Hepatocyte (in vitro differentiated cells): ENCODE measurements around the gene ACAP3. TPM values are rescaled to one million over a fixed set of nuclear protein-coding genes. Genes with fewer than 3 reads are reported as not detected.

Experiments
- DNase-seq: peaks from one replicate; pipeline ENCODE4 v3.0.0-alpha.2; 2016; ENCODE audit warnings: low spot score
- H2AFZ ChIP-seq: fragments of 200-600 bp; sonication (generic); 2 replicates; pipeline ENCODE4 v1.6.0; 2016; ENCODE audit warnings: antibody characterized with exemption, mild to moderate bottlenecking
- H3K27ac ChIP-seq: fragments of 200-600 bp; sonication (generic); 2 replicates; pipeline ENCODE4 v1.5.1; 2016; ENCODE audit warnings: mild to moderate bottlenecking
- H3K27me3 ChIP-seq: fragments of 200-600 bp; sonication (generic); 2 replicates; pipeline ENCODE4 v1.6.1; 2016
- H3K36me3 ChIP-seq: fragments of 200-600 bp; sonication (generic); replicated peaks from 2 replicates; pipeline ENCODE4 v1.5.1; 2016; ENCODE audit warnings: low read depth; ENCODE audit not compliant: insufficient read depth
- H3K4me1 ChIP-seq: fragments of 200-600 bp; sonication (generic); 2 replicates; pipeline ENCODE4 v1.5.1; 2016; ENCODE audit warnings: mild to moderate bottlenecking, moderate library complexity; ENCODE audit not compliant: insufficient read depth
- H3K4me2 ChIP-seq: fragments of 200-600 bp; sonication (generic); 2 replicates; pipeline ENCODE4 v1.6.0; 2016
- H3K4me3 ChIP-seq: fragments of 200-600 bp; sonication (generic); 2 replicates; pipeline ENCODE4 v1.5.1; 2016; ENCODE audit warnings: mild to moderate bottlenecking
- H3K79me2 ChIP-seq: fragments of 200-600 bp; sonication (generic); 2 replicates; pipeline ENCODE4 v1.6.0; 2017; ENCODE audit warnings: mild to moderate bottlenecking
- H3K9me2 ChIP-seq: fragments of 200-600 bp; sonication (generic); replicated peaks from 2 replicates; pipeline ENCODE4 v1.6.0; 2017; ENCODE audit warnings: mild to moderate bottlenecking; ENCODE audit not compliant: insufficient read depth
- H3K9me3 ChIP-seq: fragments of 200-600 bp; sonication (generic); 2 replicates; pipeline ENCODE4 v1.5.1; 2016; ENCODE audit warnings: low read depth, mild to moderate bottlenecking
- H4K20me1 ChIP-seq: fragments of 200-600 bp; sonication (generic); 2 replicates; pipeline ENCODE4 v1.6.0; 2016; ENCODE audit warnings: mild to moderate bottlenecking; ENCODE audit not compliant: insufficient read depth, poor library complexity, severe bottlenecking
- EZH2 ChIP-seq: fragments of 200-600 bp; sonication (generic); IDR thresholded peaks from 2 replicates; pipeline ENCODE4 v1.6.1; 2016; ENCODE audit warnings: antibody characterized with exemption, mild to moderate bottlenecking, borderline replicate concordance
- EZH2phosphoT487 ChIP-seq: fragments of 200-600 bp; sonication (generic); IDR thresholded peaks from one replicate; pipeline ENCODE4 v1.6.1; 2018; ENCODE audit warnings: antibody characterized with exemption, mild to moderate bottlenecking, low read depth, moderate library complexity; ENCODE audit not compliant: unreplicated experiment, severe bottlenecking
- WGBS: methylation state at CpG from one replicate; pipeline ENCODE4 v1.1.6; 2016; ENCODE audit warnings: low lambda C conversion rate; ENCODE audit errors: missing lambda C conversion rate; 5-methylcytosine and 5-hydroxymethylcytosine counted together
- polyA plus RNA-seq: library from polyadenylated mRNA; unstranded; fragments of >200 nt; fragmentation: Nextera tagmentation; extraction: Ambion mirVana; gene quantifications from 2 replicates; pipeline ENCODE4 v1.2.1, GENCODE V29; 2016
- total RNA-seq: library from RNA; depleted of rRNA; stranded (reverse); fragments of >200 nt; gene quantifications from 2 replicates; pipeline ENCODE4 v1.2.3, GENCODE V29; 2014
- TF ChIP-seq, protein P1 (sequence below): fragments of 200-600 bp; sonication (generic); IDR thresholded peaks from 2 replicates; pipeline ENCODE4 v1.5.1; 2016; ENCODE audit warnings: antibody characterized with exemption, mild to moderate bottlenecking; ENCODE audit not compliant: poor library complexity

The ACAP3 gene
- total and polyA plus RNA-seq, 2 experiments from 2014 or later, result 56.0 to 87.1 TPM

DNA sequence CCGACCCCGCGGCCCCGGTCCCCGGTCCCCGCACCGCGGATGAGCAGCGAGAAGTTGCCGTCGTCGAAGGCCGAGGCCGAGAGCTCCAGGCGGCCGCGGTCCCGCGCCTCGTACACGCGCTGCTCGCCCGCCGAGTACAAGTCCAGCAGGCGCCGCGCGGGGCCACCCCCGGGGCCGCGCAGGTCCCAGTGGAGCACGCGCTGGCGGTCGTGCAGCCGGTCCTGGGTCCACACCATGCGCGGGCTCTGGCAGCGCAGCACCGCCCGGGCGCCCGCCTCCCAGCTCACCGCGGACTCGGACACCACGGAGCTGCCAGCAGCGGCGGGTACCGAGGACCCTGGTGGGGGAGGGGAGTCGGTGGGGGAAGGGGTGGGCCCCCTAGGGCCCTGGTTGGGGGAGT, 47.7 kb upstream of the ACAP3 start:
- WGBS, result 29% methylated on average over 41 of the region's 52 CpGs
- H3K4me3 ChIP-seq, result peak overlapping the region; percentile 45
- no peaks in the 10 kb centered on the region for H3K36me3 ChIP-seq
- H2AFZ ChIP-seq, result no peak overlapping the region
- H3K9me3 ChIP-seq, result no peaks in the 10 kb centered on the region
- DNase-seq, result peak; percentile 71
- no peak overlapping the region for H3K27ac ChIP-seq
- H4K20me1 ChIP-seq, result peaks cover 16% of the 10 kb centered on the region
- no peaks in the 10 kb centered on the region for H3K27me3 ChIP-seq
- peaks cover 41% of the 10 kb centered on the region for H3K79me2 ChIP-seq
- H3K4me2 ChIP-seq, result peak overlapping the region; percentile 90
- H3K9me2 ChIP-seq, result no peaks in the 10 kb centered on the region
- peaks cover 48% of the 10 kb centered on the region for H3K4me1 ChIP-seq
- TF ChIP-seq EZH2phosphoT487 (no peak), EZH2 (no peak)
- TF ChIP-seq, protein P1, sequence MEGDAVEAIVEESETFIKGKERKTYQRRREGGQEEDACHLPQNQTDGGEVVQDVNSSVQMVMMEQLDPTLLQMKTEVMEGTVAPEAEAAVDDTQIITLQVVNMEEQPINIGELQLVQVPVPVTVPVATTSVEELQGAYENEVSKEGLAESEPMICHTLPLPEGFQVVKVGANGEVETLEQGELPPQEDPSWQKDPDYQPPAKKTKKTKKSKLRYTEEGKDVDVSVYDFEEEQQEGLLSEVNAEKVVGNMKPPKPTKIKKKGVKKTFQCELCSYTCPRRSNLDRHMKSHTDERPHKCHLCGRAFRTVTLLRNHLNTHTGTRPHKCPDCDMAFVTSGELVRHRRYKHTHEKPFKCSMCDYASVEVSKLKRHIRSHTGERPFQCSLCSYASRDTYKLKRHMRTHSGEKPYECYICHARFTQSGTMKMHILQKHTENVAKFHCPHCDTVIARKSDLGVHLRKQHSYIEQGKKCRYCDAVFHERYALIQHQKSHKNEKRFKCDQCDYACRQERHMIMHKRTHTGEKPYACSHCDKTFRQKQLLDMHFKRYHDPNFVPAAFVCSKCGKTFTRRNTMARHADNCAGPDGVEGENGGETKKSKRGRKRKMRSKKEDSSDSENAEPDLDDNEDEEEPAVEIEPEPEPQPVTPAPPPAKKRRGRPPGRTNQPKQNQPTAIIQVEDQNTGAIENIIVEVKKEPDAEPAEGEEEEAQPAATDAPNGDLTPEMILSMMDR, result no peak

GRCh38 chr1:1354271-1355247, 46.8 kb upstream of the ACAP3 start:
- H3K9me2 ChIP-seq, result no peaks in the 10 kb centered on the region
- peaks cover 16% of the 10 kb centered on the region for H4K20me1 ChIP-seq
- peaks cover 39% of the 10 kb centered on the region for H3K4me1 ChIP-seq
- H3K79me2 ChIP-seq, result peaks cover 41% of the 10 kb centered on the region
- H3K27me3 ChIP-seq, result no peaks in the 10 kb centered on the region
- DNase-seq, result no peak
- H2AFZ ChIP-seq, result no peak overlapping the region
- H3K9me3 ChIP-seq, result no peaks in the 10 kb centered on the region
- H3K4me3 ChIP-seq, result no peak overlapping the region
- no peak overlapping the region for H3K27ac ChIP-seq
- WGBS, result 66% methylated on average over 83 of the region's 116 CpGs
- H3K36me3 ChIP-seq, result no peaks in the 10 kb centered on the region
- H3K4me2 ChIP-seq, result peak overlapping the region; percentile 90
- TF ChIP-seq EZH2phosphoT487 (no peak), EZH2 (no peak)
- TF ChIP-seq, protein P1, result no peak

DNA sequence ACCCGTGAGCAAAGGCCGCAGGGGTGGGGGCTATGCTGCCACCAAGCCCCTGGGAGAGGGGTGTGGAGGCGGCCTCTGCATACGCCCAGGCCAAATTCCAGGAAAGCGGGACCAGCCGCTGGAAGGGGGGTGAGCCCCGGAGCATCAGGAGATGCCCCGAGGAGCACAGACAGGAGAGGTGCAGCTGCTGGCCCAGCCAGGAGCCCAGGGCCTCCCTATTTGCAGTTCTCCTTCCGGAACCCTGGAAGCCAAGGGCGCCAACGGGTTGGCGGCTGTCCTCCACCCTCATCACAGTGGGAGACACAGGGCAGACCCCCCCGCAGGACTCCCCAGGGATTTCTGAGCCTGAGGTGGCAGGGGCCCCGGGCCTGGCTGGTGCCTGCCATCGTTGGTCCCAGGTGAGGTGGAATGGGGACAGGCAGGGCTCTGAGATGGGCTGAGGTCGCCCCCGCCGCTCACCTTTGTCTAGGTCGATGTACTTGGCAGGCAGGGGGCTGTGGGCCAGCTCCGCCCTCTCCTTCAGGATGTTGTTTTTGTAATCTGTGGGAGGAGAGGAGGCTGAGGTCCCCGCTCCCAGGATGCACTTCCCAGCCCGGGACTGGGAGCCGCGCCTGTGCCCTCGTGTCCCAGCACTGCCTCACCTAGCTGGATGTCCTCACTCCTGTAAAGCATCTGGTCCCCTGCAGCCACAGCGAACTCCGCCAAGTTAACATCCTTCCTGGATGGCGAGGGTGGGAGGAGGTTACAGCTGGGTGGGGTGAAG, 45.8 kb upstream of the ACAP3 start:
- TF ChIP-seq EZH2 (no peak), EZH2phosphoT487 (no peak)
- TF ChIP-seq, protein P1, result no peak
- DNase-seq, result no peak
- Histone ChIP-seq H3K4me2 (no peak overlapping the region), H3K27me3 (no peaks in the 10 kb centered on the region), H2AFZ (no peak overlapping the region), H3K4me3 (no peak overlapping the region), H3K9me3 (no peaks in the 10 kb centered on the region), H3K36me3 (no peaks in the 10 kb centered on the region), H3K9me2 (no peaks in the 10 kb centered on the region), H4K20me1 (peaks cover 16% of the 10 kb centered on the region), H3K79me2 (peaks cover 44% of the 10 kb centered on the region), H3K4me1 (peaks cover 29% of the 10 kb centered on the region), H3K27ac (no peak overlapping the region)
- WGBS, result 72% methylated on average over 22 of the region's 28 CpGs
